NT2/D1 (cell line): ENCODE data around the gene ADAMTSL1.

ENCODE experiments used
- SUZ12 ChIP-seq: IDR thresholded peaks from 2 replicates; pipeline ENCODE4 v1.6.1; 2011; ENCODE audit not compliant: insufficient read length, insufficient read depth; ENCODE audit errors: extremely low read depth
- YY1 ChIP-seq: IDR thresholded peaks from 2 replicates; pipeline ENCODE4 v1.6.1; 2011; ENCODE audit not compliant: insufficient read length, insufficient read depth
- ZNF274 ChIP-seq: IDR thresholded peaks from 2 replicates; pipeline ENCODE4 v1.6.1; 2011; ENCODE audit warnings: mild to moderate bottlenecking, low read depth, low read length

DNA sequence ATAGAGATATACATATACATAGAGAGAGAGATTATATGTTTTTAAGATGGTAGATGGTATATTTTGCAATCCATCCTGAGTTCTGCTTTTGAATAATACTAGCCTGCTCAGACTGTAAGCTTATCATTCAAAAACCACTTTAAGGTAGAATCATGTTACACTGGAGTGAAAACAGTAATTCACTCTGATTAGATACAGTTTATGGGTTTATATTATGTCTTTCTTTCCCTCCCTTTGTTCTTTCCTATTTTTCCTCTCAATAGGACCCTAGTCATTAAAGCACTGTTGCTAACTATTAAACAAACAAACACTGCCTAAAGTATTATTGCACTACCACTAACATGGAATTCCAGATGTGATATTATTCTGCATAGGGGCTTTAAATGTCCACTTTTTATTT, 202.0 kb downstream of the ADAMTSL1 start:
- TF ChIP-seq YY1 (no peak), ZNF274 (no peak), SUZ12 (no peak)
